Right atrium auricular region (tissue), 2 donors: Measurements from ENCODE around the gene YPEL1. TPM values are rescaled to one million over a fixed set of nuclear protein-coding genes. Genes with fewer than 3 reads are reported as not detected.

Experiments
- DNase-seq: peaks from one replicate; pipeline ENCODE4 v3.0.0-alpha.2; 2019; ENCODE audit warnings: low spot score
- H3K27ac ChIP-seq, 2 donors: fragments of 200-600 bp; sonication (generic); 1 replicate in 1 of 2; 2 replicates in 1 of 2; pipeline ENCODE4 v1.5.1; 2016 to 2019
- H3K27me3 ChIP-seq, 2 donors: fragments of 200-600 bp; sonication (generic); one replicate each; pipeline versions ENCODE4 v1.5.1 to v1.6.0; 2017 to 2019
- H3K36me3 ChIP-seq: fragments of 200-600 bp; sonication (generic); one replicate; pipeline ENCODE4 v1.5.1; 2016
- H3K4me1 ChIP-seq, 2 donors: fragments of 200-600 bp; sonication (generic); one replicate each; pipeline versions ENCODE4 v1.5.1 to v1.6.0; 2017 to 2019
- H3K4me3 ChIP-seq, 2 donors: fragments of 200-600 bp; sonication (generic); 1 replicate in 1 of 2; 2 replicates in 1 of 2; pipeline ENCODE4 v1.5.1; 2017 to 2019; ENCODE audit warnings: mild to moderate bottlenecking in 1 of 2, moderate library complexity in 1 of 2
- H3K9me3 ChIP-seq, 2 donors: fragments of 200-600 bp; sonication (generic); one replicate each; pipeline ENCODE4 v1.5.1; 2019
- total RNA-seq, 2 donors: library from RNA; depleted of rRNA; stranded (reverse); fragments of >200 nt; gene quantifications; one replicate each; pipeline ENCODE4 v1.1.0, GENCODE V29; 2016
- TF ChIP-seq, protein P1 (sequence below), 2 donors: fragments of 200-600 bp; sonication (generic); IDR thresholded peaks; one replicate each; pipeline ENCODE4 v1.5.1; 2019; ENCODE audit warnings: antibody characterized with exemption in 2 of 2

The YPEL1 gene, protein sequence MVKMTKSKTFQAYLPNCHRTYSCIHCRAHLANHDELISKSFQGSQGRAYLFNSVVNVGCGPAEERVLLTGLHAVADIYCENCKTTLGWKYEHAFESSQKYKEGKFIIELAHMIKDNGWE
- 10 to 100 TPM in 1 of 2 donors, 1 to 10 TPM in 1; 5.0 to 11.5 TPM for total RNA-seq

DNA sequence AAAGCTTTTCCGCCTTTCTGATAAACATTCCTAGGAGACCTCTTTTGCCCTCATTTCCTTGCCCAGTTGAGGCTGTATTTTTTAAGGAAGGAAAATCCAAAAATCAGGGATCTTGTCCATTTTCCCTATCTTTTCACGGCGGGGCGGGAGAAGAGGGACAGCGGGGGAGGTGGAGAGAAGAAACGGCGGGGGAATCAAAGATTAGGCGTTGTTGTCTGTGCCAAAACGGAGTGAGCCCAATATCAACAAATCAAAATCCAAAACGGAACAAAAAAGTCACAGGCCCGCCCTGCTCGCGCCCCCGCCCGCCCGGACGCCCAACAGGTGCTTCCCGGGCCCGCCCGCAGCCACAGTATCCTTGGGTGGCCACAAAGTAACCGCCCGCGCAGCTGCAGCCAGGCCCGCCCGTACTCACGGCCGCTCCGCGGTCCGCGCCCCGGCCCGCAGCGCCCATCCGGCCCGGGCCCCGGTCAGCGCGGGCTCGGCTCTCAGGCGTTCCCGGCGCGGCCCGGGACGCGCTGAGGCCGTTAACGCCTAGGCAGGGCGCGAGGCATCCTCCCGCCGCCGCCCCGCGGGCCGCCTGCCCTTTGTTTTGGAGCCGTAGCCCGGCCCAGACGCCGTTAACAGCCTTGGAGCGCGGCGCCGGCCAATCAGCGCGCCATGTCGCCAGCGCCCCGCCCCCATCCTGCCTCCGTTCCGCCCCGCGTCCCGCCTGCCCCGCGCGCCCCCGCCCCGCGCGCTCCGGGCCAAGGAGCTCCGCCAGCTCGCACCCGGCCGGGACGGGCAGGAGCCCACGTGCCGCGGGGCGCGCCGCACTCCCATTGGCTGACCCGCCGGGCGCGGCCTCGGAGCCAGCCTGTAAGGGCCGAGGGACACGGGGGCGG, at the start of gene YPEL1:
Gene YPEL1 (minus strand): TSS at position 595 of the 884 bp plus-strand sequence. CDS start 25,050 bp downstream, outside the sequence.
- DNase-seq: peak; percentile 95
- H3K27me3 ChIP-seq: no peaks in the 10 kb centered on the region
- H3K9me3 ChIP-seq: no peaks in the 10 kb centered on the region
- peaks cover 0 to 17% of the 10 kb centered on the region in 2 donors for H3K4me1 ChIP-seq
- no peaks in the 10 kb centered on the region for H3K36me3 ChIP-seq
- peak within 1 kb of the TSS; percentile 32 to 55 for H3K27ac ChIP-seq
- peak within 1 kb of the TSS; percentile 48 to 63 for H3K4me3 ChIP-seq
- TF ChIP-seq, protein P1, sequence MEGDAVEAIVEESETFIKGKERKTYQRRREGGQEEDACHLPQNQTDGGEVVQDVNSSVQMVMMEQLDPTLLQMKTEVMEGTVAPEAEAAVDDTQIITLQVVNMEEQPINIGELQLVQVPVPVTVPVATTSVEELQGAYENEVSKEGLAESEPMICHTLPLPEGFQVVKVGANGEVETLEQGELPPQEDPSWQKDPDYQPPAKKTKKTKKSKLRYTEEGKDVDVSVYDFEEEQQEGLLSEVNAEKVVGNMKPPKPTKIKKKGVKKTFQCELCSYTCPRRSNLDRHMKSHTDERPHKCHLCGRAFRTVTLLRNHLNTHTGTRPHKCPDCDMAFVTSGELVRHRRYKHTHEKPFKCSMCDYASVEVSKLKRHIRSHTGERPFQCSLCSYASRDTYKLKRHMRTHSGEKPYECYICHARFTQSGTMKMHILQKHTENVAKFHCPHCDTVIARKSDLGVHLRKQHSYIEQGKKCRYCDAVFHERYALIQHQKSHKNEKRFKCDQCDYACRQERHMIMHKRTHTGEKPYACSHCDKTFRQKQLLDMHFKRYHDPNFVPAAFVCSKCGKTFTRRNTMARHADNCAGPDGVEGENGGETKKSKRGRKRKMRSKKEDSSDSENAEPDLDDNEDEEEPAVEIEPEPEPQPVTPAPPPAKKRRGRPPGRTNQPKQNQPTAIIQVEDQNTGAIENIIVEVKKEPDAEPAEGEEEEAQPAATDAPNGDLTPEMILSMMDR (IDR thresholded peaks at IDR 0.05): no peak

DNA sequence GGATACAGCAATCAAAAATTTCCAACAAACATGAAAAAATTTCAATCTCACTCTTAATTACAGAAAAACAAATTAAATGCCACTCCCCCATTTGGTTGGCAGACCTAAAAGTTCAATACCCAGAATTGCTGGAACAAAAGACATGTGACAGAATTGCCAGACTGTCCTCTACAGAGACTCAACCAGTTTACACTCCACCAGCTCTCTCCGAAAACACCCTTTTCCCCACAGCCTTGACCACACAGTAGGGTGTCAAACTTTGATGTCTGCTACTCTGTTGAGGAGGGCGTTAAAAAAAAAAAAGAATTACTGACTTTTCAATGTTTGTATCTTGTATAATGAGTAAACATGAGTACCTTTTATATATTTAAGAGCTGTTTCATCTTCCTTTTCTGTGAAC, 44.7 kb upstream of the YPEL1 start:
- TF ChIP-seq, protein P1 (IDR thresholded peaks at IDR 0.05): no peak
- H3K4me3 ChIP-seq: no peak overlapping the region
- no peaks in the 10 kb centered on the region for H3K27me3 ChIP-seq
- DNase-seq: no peak
- no peak overlapping the region for H3K27ac ChIP-seq
- peaks cover 41% of the 10 kb centered on the region for H3K36me3 ChIP-seq
- H3K4me1 ChIP-seq: peaks cover 0 to 2% of the 10 kb centered on the region in 2 donors
- H3K9me3 ChIP-seq: no peaks in the 10 kb centered on the region

DNA sequence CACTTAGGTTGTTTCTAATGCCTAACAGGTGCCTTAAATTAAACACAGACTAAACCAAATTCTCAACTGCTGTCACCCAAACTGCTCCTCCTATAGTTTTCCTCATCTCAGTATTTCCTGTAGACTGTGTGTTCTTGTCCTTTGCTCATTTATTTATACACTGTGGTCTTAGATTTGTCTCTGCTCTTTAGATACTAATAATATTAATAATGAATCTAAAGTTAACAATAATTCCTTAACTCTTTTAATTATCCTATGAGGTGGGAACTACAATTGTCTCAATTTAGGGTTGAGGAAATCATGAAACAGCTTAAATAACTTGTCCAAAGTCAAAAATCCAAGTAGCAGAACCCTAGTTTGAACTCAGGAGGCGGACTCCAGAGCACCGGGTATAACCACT, 43.9 kb upstream of the YPEL1 start:
- peaks cover 33% of the 10 kb centered on the region for H3K36me3 ChIP-seq
- DNase-seq: no peak

DNA sequence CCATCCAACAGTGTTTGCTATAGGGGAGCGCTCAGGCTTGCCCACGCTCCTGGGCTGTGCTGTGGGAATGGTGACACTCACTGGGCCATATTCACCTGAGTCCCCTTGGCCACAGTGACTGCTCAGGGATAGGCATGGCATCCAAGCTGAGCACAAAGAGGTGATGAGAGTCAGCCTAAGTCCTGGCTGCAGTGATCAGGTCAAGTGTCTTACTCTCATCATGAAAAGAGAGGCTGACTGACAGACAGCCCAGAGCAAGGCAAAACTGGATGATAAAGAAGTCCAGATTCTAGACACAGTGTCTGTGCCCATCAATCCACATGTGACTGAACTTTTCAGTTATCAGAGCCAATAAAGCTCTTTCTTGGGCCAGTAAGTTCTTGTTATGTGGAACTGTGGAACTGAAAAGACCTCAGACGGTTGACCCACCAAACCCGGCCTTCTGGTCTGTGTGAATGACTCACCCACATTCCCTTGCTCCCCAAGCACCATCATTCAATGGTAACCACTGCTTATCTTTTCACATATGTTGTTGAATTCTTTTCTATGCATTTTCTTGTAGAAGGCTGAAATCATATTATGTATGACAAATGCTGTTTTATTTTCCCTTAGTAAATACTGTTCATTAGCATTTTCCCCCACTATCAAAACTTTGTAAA, 43.2 kb upstream of the YPEL1 start:
- Histone ChIP-seq H3K4me1 (peaks cover 0 to 7% of the 10 kb centered on the region in 2 donors), H3K9me3 (no peaks in the 10 kb centered on the region), H3K27ac (no peak overlapping the region), H3K27me3 (no peaks in the 10 kb centered on the region), H3K4me3 (no peak overlapping the region), H3K36me3 (peaks cover 30% of the 10 kb centered on the region)
- no peak for DNase-seq
- TF ChIP-seq, protein P1 (IDR thresholded peaks at IDR 0.05): no peak

More for the DNA sequence above, 43.9 kb upstream of the YPEL1 start:
- Histone ChIP-seq H3K4me3 (no peak overlapping the region), H3K27ac (no peak overlapping the region), H3K27me3 (no peaks in the 10 kb centered on the region), H3K4me1 (peaks cover 0 to 7% of the 10 kb centered on the region in 2 donors), H3K9me3 (no peaks in the 10 kb centered on the region)
- TF ChIP-seq, protein P1 (IDR thresholded peaks at IDR 0.05): no peak

DNA sequence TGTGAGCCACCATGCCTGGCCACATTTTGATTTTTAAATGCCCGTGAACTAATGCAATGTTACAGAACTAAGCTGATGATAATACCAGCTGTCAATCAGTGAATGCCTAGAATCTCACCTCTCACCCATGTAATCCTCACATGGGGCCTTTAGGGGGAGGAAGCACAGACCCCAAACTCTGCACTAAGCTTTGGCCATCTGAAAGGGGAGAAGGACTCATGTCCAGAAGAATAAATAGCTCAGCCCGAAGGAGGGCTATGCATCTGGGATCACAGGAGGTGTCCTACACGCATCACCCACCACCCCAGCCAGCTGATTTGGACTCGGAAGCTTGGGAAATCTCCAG, 36.0 kb upstream of the YPEL1 start:
- H3K27ac ChIP-seq: no peak overlapping the region

More for the DNA sequence above, 36.0 kb upstream of the YPEL1 start:
- no peaks in the 10 kb centered on the region for H3K9me3 ChIP-seq
- DNase-seq: no peak
- no peaks in the 10 kb centered on the region for H3K27me3 ChIP-seq
- H3K4me3 ChIP-seq: no peak overlapping the region
- H3K4me1 ChIP-seq: peaks cover 0 to 7% of the 10 kb centered on the region in 2 donors
- TF ChIP-seq, protein P1 (IDR thresholded peaks at IDR 0.05): no peak
- peaks cover 63% of the 10 kb centered on the region for H3K36me3 ChIP-seq
